Breast epithelium (tissue), 4 donors: ENCODE measurements around the gene VMAC. TPM values are rescaled to one million over a fixed set of nuclear protein-coding genes. Genes with fewer than 3 reads are reported as not detected.

ENCODE experiments used
- DNase-seq, 2 donors: peaks; one replicate each; pipeline ENCODE4 v3.0.0-alpha.2; 2019; ENCODE audit warnings: low spot score in 2 of 2
- H3K27ac ChIP-seq, 2 donors: fragments of 200-600 bp; sonication (generic) in 1 of 2; one replicate each; pipeline ENCODE4 v1.5.1; 2016 to 2019; ENCODE audit warnings: mild to moderate bottlenecking in 1 of 2
- H3K27me3 ChIP-seq, 2 donors: fragments of 200-600 bp; sonication (generic) in 1 of 2; one replicate each; pipeline versions ENCODE4 v1.5.1 to v1.6.0; 2017 to 2019; ENCODE audit warnings: control low read depth in 1 of 2, mild to moderate bottlenecking in 1 of 2
- H3K36me3 ChIP-seq: fragments of 200-600 bp; one replicate; pipeline ENCODE4 v1.5.1; 2019
- H3K4me1 ChIP-seq, 2 donors: fragments of 200-600 bp; sonication (generic); one replicate each; pipeline ENCODE4 v1.5.1; 2016 to 2019; ENCODE audit warnings: control low read depth in 1 of 2
- H3K4me3 ChIP-seq, 3 donors: fragments of 200-600 bp; sonication (generic); 1 replicate in 2 of 3; 2 replicates in 1 of 3; pipeline ENCODE4 v1.5.1; 2016 to 2019; ENCODE audit warnings: mild to moderate bottlenecking in 3 of 3, moderate library complexity in 2 of 3
- H3K9me3 ChIP-seq, 2 donors: fragments of 200-600 bp; sonication (generic) in 1 of 2; one replicate each; pipeline ENCODE4 v1.5.1; 2016 to 2019; ENCODE audit warnings: control low read depth in 1 of 2
- POLR2A ChIP-seq: fragments of 450-650 bp; IDR thresholded peaks from one replicate; pipeline ENCODE4 v1.6.1; 2016; ENCODE audit warnings: antibody characterized with exemption, mild to moderate bottlenecking, moderate library complexity
- POLR2AphosphoS5 ChIP-seq, 3 donors: sonication (generic); formaldehyde crosslinking; IDR thresholded peaks; one replicate each; pipeline ENCODE4 v1.6.1; 2017; ENCODE audit warnings: antibody characterized with exemption in 3 of 3
- intact Hi-C: fragments of 100-400 bp; cut with DNase I; formaldehyde crosslinking; loops from one replicate; pipeline ENCODE4 v1.15.1; 2023; ENCODE audit warnings: low total_unique reads
- total RNA-seq, 3 donors: library from RNA; depleted of rRNA; stranded (reverse); fragments of >200 nt; gene quantifications; one replicate each; pipeline ENCODE4 v1.1.0, GENCODE V29; 2016
- TF ChIP-seq, protein P1 (sequence below), 3 donors: fragments of 450-650 bp; IDR thresholded peaks; one replicate each; pipeline ENCODE4 v1.5.1; 2016 to 2017; ENCODE audit warnings: antibody characterized with exemption in 3 of 3, mild to moderate bottlenecking in 3 of 3, moderate library complexity in 3 of 3

Gene VMAC
- total RNA-seq, 3 donors from 2014 or later = 6.1 to 11.8 (median 9.2) TPM

DNA sequence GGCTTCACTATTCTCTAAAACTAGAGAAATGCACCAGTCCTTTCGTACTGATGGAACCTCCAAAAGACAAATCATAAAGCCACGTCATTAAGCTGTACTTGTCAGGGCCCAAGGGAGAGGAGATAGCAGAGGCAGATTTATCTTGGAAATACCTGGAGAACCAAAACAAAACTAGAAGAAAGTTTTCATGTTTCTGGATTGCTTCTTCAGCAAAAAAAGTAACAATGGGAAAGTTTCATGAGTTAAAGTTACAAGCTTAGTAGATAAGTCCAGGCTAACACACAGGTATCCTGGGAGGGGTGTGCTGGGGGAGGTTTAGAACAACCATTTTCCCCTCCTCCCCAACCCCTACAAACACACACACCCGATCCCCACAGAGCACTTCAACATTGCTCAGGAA lies 51.7 kb downstream of the VMAC start:
- no peaks in the 10 kb centered on the region for H3K27me3 ChIP-seq
- peaks cover 0 to 18% of the 10 kb centered on the region in 2 donors for H3K4me1 ChIP-seq
- TF ChIP-seq POLR2A = no peak
- TF ChIP-seq, protein P1, sequence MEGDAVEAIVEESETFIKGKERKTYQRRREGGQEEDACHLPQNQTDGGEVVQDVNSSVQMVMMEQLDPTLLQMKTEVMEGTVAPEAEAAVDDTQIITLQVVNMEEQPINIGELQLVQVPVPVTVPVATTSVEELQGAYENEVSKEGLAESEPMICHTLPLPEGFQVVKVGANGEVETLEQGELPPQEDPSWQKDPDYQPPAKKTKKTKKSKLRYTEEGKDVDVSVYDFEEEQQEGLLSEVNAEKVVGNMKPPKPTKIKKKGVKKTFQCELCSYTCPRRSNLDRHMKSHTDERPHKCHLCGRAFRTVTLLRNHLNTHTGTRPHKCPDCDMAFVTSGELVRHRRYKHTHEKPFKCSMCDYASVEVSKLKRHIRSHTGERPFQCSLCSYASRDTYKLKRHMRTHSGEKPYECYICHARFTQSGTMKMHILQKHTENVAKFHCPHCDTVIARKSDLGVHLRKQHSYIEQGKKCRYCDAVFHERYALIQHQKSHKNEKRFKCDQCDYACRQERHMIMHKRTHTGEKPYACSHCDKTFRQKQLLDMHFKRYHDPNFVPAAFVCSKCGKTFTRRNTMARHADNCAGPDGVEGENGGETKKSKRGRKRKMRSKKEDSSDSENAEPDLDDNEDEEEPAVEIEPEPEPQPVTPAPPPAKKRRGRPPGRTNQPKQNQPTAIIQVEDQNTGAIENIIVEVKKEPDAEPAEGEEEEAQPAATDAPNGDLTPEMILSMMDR (IDR thresholded peaks at IDR 0.05) = no peak
- no peak for TF ChIP-seq POLR2AphosphoS5 (IDR thresholded peaks at IDR 0.05)
- no peak overlapping the region for H3K4me3 ChIP-seq
- no peak overlapping the region for H3K27ac ChIP-seq
- intact Hi-C loops = no loop called here
- no peaks in the 10 kb centered on the region for H3K9me3 ChIP-seq
- no peaks in the 10 kb centered on the region for H3K36me3 ChIP-seq
- no peak for DNase-seq

DNA sequence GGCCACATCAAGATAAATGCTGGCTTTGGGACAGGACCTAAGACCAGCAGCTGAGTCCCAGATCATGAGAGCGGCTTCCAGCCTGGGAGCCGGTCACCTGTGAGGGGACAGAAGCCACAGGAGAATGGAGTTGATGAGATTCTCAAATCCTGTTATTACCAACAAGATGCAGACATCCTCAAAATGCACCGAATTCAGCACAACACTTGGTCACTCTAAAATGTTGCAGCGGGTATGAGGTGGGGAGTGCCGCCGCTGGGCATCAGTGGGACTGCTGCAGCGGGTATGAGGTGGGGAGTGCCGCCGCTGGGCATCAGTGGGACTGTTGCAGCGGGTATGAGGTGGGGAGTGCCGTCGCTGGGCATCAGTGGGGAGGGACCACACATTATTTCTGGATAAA lies 52.1 kb downstream of the VMAC start:
- Histone ChIP-seq H3K4me1 (peaks cover 0 to 18% of the 10 kb centered on the region in 2 donors), H3K4me3 (no peak overlapping the region), H3K9me3 (no peaks in the 10 kb centered on the region), H3K27ac (no peak overlapping the region), H3K36me3 (no peaks in the 10 kb centered on the region), H3K27me3 (no peaks in the 10 kb centered on the region)
- no peak for DNase-seq
- intact Hi-C loops = no loop called here
- TF ChIP-seq POLR2AphosphoS5 (IDR thresholded peaks at IDR 0.05) = no peak
- TF ChIP-seq, protein P1 (IDR thresholded peaks at IDR 0.05) = no peak
- no peak for TF ChIP-seq POLR2A

DNA sequence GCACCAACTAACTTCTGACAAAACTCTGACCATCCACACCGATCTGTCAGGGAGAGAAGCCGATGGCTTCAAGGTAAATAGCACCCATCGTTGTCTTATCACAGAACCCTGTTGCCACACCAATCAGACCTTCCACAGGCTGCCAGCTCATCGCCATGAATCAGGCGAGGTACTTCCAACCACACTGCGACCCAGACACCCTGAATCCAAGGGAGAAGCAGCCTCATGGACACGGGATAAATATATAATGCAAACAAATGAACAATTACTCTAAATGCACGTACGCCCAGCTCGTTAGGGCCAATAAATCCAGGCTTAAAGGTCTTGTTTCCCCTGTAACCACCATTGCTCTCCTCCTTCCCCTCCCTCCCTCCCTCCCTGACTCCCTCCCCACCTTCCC lies 52.5 kb downstream of the VMAC start:
- H3K4me1 ChIP-seq = peaks cover 0 to 18% of the 10 kb centered on the region in 2 donors

DNA sequence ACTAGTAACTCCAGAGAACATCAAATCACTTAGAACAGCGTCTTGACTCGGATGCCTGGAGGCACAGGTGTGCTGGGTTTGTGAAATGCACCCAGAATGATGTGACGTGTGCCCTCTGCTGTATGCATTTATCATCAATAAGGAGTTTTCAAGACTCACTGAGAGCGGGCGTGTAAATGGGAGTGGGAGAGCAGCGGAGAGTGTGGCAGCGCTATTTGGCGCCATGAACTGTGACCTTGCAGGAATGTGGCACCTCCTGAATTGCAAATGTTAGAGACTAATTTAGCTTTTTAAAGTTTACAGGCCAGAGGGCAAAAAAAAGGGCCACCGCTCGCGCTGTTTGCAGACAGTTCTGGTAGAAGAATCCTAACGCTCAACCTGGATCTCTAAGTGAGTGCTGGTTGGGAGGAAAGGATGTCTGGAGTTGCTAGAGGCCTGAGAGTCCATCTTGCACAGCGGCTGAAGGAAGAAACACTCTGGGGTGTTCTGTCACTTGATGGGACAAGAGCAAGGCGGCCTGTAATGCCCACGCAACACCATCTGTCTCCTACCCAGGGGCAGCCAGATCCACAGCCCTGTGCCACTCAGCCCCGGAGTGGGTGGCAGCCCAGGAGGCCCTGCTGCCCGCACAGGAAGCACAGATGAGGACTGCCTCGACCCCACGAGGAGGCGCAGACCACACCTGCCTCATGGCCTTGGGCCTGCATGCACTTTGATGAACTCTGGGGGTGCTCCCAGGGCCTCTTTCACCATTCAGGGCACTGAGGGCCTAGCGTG lies 53.6 kb downstream of the VMAC start:
- Histone ChIP-seq H3K4me3 (no peak overlapping the region), H3K4me1 (peaks cover 0 to 18% of the 10 kb centered on the region in 2 donors), H3K27ac (no peak overlapping the region), H3K9me3 (no peaks in the 10 kb centered on the region), H3K27me3 (no peaks in the 10 kb centered on the region), H3K36me3 (no peaks in the 10 kb centered on the region)
- intact Hi-C loops = no loop called here
- TF ChIP-seq POLR2AphosphoS5 (IDR thresholded peaks at IDR 0.05) (no peak), POLR2A (no peak)
- TF ChIP-seq, protein P1 (IDR thresholded peaks at IDR 0.05) = no peak
- no peak for DNase-seq

More for the DNA sequence above, 52.5 kb downstream of the VMAC start:
- H3K27ac ChIP-seq = no peak overlapping the region
- TF ChIP-seq POLR2A (no peak), POLR2AphosphoS5 (IDR thresholded peaks at IDR 0.05) (no peak)
- TF ChIP-seq, protein P1 (IDR thresholded peaks at IDR 0.05) = no peak
- no peak for DNase-seq
- no peaks in the 10 kb centered on the region for H3K36me3 ChIP-seq
- H3K27me3 ChIP-seq = no peaks in the 10 kb centered on the region
- H3K9me3 ChIP-seq = no peaks in the 10 kb centered on the region
- no peak overlapping the region for H3K4me3 ChIP-seq
- intact Hi-C loops = no loop called here

DNA sequence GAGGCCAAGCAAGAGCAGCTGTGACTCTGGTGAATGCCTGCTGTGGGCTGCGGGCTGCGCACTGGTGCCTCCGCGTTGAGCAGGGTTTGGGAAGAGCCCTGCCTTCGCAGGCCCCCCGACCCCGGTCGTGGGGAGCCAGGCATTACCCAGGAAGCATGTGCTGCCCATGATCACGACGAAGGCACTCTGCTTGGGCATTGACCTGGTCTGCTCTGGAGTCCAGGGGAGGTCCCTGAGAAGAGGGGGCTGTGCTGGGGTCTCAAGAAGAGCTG lies 54.1 kb downstream of the VMAC start:
- TF ChIP-seq POLR2A = no peak
- TF ChIP-seq, protein P1 (IDR thresholded peaks at IDR 0.05) = no peak
- TF ChIP-seq POLR2AphosphoS5 (IDR thresholded peaks at IDR 0.05) = no peak
- no peak for DNase-seq
- peaks cover 0 to 17% of the 10 kb centered on the region in 2 donors for H3K4me1 ChIP-seq

More for the DNA sequence above, 54.1 kb downstream of the VMAC start:
- Histone ChIP-seq H3K4me3 (no peak overlapping the region), H3K36me3 (no peaks in the 10 kb centered on the region), H3K27ac (no peak overlapping the region), H3K27me3 (no peaks in the 10 kb centered on the region), H3K9me3 (no peaks in the 10 kb centered on the region)
- intact Hi-C loops = no loop called here
